AG08395 (cell line): ENCODE results near the gene DNTT.

Experiments
- DNase-seq: peaks from one replicate; pipeline ENCODE4 v3.0.0; 2012; ENCODE audit warnings: mixed read lengths, low spot score

The DNTT gene

DNA sequence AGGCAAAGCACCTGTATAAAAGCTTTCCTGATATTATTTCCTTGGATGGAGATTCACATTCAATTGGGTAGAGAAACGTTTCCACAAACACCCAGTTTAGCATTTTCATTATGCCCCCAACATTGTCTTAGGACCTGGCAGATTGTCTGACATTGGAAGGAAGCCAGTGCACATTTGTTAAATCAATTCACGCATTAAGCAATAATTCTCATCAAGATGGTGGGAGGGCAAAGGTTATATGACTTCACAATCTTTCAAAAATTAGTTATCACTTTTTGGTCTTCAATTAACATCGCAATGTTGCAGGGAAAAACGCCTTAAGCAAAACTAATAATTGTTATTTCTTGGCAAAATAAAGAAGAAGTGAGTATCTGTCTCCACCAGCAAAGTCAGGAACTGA, 38.2 kb downstream of the DNTT start:
- no peak for DNase-seq

DNA sequence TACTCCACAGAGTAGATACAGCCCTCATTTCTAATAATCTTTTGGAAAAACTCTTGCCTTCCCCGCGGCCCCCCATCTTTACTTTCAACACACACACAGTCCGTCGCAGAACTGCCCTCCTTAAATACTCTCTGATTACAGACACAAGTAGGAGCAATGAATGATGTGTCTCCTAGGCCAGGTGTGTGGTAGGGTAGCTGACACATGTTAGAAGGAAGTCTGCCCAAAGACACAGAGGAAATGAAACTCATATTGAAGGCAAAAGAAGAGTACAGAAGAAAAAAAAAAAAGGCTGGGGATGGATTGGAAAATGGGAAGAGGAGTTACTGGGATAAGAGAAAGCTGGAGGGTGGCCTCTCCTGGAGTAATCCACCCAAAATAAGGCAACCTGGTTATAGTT, 39.9 kb downstream of the DNTT start:
- no peak for DNase-seq

DNA sequence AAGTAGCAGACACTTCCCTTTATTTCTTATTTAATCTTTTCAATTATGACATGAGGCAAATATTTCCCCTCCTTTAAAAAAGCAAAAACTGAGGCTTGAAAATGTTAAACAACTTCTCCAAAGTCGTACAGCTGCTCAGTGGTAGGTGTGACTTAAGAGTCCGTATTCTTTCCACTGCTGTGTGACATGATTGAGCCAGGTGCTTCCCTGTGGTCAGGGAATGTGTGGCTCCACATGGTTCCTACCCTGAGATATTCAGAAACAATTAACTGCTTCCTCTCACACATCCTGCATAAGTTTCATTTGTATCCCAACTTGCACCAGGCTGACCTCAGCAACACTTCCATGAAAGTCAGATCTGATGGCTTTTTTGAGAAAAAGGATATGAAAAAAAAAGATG, 41.0 kb downstream of the DNTT start:
- no peak for DNase-seq

DNA sequence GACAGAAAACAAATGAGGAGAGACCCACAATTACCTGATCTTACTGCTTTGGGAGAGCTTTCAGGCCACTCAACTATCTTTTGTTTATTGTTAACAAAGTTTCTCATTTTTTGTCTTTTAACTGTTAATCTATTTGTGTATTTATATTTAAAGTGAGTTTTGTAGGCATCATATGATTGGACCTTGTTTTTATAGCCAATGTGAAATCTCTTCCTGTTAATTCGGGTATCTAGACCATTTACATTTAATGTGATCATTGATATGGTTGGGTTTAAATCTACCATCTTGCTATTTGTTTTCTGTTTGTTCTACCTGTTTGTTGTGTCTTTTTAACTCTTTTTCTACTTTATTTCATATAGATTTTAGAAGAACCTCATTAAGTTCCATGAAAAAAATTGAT, 42.1 kb downstream of the DNTT start:
- DNase-seq, result no peak

DNA sequence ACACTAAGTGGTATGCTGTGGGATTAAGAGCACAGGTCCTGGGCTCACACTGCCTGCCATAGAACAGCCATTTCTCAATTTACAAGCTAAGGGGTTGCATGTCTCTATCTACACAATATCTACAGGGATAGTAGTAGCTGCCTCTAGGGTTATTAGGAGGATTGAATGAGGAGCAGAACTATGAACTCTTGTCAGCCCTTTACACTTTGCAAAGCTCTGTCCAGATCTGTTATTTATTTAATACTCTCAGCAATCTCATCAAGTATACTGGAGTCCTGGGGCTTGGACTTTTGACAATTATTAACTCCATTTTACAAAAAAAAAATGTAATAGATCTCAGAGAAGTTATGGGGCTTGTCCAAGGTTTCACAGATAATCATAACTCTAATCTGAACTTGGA, 47.8 kb downstream of the DNTT start:
- no peak for DNase-seq

DNA sequence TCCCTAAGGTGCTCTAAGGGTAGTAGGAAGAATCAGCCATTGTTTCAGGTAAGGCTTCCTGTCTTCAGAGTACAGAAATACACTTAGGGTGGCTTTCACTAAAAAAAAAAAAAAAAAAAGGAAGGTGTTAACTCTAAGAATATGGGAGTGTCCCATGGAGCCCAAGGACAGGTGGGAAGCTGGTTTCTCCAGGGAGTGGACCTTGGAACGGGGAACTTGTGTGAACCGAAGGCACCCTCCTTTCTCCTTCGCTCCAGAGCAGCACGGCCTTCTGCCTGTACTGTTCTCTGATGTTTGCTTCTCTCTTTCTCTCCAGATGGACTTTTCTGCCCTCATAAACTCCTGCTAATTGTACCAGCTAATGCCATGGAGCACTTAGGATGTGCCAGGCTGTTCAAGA, 48.3 kb downstream of the DNTT start:
- DNase-seq, result no peak

DNA sequence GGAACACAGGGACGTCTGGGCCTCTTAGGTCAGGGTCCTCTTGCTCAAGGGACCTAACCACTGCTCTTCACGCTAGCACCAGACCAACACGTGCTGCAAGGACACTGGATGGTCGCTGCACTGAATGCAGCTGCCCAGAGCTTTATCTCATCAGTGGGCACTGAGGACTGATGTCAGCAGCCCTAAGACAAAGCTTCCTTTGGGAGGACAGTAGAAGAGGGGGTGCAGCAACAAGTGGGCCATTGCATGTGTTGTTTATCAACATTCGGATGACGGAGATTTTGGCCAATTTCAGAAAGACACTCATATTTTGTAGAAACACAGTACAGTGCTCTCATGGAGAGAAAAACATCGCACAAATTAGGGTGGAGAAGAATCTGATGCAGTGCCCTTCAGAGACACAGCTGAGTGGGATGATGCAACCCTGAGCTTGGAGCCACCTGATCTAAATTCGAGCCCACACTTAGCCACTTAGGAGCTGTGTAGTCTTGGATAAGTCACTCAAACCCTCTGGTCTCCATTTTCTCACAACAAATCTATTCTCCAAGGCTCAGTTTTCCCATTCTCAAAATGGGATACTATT, 52.9 kb downstream of the DNTT start:
- DNase-seq, result no peak

DNA sequence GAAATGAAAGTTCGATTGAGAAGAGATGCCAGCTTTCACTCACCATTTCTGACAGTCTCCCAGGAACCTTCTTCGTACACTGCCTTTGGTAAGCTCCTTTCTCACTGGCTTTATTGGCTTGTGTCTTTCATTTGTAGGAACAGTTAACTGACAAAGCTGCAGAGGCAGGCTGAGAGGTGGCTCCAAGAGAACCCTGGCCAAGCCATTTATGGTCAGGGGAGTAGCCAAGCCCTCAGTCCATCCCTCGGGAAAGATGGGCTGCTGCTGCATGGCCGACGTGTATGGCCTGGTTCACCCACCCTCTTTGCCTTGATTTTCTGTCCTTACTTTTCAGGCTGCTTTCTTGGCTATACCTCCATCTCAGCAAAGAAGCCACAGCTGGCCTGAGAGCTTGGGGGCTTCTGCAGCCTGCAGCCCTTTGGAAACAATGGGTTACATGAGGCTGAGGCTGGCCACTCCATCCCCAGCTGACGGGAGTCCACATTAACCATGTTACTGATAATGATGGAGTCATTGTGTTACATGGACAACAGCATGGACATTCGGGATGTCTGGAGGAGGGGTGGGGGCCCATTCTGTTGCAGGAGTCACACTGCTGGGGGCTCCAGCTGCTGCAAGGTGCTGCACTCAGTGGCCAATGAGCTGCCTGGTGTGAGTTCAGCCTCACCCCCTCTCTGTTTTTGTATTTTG, 54.8 kb downstream of the DNTT start, which contains the start of gene OPALIN:
Gene OPALIN, minus strand, starts transcription at position 152 of the 690 bp plus-strand sequence. Its CDS starts 106 bp downstream, at position 46.
- DNase-seq, result no peak

DNA sequence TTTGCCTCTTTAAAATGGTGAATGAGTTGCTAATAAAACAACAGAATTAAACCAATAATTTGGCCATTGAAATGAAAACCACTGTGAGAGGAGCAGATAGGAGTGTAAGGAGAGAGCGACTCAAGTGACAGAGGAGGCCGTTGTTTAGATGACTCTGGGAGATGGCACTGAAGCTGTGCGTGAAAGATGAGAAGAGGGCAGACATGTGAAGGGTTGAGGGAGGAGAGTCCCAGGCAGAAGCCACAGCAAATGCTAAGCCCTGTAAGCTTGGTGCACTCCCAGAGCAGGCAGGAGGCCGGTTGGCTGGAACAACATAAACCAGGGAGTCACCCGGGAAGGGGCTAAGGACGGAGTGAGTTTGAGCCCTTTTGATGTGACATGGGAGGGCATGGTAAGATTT, 55.4 kb downstream of the DNTT start:
- no peak for DNase-seq

DNA sequence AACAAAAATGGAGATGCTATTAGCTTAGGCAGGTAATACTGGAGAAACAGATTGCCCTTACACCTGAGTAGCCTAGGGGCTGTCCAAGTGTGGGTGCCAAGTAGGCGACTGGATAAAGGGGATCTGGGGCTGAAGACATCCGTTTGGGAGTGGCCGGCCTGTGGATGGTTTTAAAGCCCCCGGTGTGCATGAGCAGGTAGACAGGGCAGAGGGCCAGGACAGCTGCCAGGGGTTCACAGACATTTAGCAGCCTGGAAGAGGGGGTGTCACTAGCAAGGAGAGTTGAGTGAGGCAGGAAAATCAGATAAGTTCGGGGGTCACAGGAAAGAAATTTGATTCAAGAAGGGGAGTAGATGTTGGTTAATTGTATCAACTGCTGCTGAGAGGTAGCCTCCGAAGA, 56.1 kb downstream of the DNTT start:
- no peak for DNase-seq

DNA sequence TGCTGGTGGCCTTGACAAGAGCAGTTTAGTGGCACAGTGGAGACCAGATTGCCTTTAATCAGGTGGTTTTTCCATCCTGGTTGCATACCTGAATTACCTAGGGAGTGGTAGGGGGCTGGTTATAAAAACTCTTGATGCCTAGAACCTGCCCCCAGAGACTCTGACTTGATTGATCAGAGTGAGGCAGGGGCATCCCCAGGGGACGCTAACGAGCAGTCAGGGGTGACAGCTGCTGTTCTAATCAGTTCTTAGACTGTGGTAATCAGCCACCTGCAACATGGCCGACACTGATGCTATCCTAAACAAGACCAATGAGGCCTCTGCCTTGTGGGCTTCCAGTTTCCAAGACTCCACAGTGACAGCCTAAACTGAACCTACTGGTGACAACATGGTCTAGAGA, 56.5 kb downstream of the DNTT start:
- DNase-seq, result no peak

DNA sequence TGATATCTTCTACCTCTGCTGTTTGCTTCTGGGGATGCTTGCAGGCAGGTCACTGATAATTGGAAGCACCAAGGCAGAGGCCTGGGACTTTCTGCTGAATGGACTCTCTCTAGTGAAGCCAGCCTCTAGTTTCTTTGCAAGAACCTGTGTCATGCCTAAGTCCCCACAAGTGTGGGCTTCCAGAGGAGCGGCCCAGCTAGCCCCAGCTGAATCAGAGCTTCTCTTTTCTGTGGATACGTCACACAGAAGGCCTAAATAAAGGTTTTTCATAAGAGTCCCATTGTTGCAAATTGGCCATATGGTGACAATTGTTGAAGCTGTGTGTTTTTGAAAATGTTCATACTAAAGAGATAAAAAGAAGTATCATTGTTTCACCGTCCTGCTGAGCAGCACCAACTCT, 61.3 kb downstream of the DNTT start:
- no peak for DNase-seq

DNA sequence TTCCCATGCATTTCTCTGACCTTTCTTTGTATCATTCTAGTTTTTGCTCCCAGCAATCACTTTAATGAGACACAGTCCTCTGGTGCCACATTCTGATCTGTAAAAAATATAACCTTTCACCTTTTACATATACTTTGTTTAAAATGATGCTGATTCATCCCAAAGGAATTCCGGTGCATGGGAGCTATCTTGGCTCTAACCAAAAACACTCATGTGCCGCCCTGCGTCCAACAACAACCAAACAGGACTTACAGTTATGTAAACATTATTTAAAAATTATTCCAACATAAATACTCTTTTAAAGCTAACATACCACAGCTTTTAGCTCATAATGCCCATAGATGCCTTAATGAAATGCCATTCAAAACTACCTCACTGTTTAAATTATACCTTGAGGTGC, 62.3 kb downstream of the DNTT start:
- DNase-seq, result no peak

DNA sequence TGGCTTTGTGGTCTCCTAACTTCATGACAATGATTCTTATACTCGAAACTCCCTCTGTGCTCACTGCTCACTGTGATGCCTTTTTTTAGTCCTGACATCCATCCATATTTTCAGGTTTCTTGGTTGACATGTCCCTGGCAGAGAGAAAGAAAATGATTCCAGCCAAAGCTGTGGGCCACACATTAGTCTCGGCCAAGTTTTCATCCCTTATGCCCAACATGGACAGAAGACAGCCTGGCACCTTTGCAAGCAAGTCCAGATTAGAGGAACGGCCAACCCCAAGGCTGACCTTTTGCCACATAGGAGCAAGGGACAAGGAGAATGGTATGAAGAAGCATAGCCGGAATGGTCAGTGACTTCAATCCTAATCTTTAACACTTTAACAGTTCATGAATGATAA, 63.2 kb downstream of the DNTT start:
- DNase-seq, result no peak

DNA sequence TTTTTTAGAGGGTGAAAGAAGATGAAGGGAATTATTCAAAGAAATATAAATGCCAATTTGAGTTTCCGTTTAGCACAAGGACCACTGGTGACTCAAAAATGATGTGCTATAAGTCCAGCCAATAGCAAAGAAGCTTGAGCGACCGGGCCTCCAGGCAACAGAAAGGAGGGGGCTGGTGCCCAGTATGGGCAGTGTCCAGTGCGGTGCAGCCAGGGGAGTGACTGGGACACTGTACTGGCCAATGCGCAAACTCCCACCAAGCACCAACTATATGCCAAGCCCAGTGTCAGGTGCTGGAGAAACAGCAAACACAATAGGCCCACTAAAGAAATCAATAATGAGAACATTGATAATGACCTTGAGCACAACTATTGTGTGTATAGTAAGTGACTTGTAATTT, 64.7 kb downstream of the DNTT start:
- DNase-seq, result no peak

DNA sequence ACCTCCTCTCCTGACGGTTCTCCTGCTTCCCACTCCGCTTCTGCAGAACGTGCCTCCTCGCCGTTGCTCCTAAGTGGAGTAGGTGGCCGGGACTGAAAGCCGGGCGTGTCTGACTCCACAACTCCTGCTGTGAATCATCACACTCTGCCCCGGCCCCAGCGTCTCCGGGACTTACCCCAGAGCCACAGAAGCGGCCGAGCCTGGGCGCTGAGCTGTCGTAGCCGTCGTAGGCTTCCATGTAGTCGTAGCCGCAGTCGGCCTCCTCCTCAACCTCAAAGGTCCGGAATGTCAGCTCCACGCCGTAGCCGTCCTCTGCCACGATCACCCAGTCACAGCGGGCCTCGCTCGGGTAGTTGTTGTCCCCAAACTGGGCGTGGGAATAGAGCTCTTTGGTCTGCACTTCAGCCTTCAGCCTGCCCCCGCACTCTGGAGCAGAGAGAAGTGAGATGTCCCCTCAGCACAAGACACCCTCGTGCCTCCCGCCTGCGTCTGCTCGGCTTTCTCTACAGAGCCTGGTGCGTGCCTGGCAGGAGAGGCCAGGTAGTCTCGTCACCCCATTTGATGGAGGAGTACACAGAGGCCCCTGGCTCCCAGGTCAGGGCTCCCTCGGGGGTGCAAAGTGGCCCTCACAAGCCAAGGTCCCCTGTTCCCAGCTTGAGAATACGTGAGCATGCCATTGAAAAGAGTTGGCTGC, 65.8 kb downstream of the DNTT start:
- DNase-seq, result no peak

DNA sequence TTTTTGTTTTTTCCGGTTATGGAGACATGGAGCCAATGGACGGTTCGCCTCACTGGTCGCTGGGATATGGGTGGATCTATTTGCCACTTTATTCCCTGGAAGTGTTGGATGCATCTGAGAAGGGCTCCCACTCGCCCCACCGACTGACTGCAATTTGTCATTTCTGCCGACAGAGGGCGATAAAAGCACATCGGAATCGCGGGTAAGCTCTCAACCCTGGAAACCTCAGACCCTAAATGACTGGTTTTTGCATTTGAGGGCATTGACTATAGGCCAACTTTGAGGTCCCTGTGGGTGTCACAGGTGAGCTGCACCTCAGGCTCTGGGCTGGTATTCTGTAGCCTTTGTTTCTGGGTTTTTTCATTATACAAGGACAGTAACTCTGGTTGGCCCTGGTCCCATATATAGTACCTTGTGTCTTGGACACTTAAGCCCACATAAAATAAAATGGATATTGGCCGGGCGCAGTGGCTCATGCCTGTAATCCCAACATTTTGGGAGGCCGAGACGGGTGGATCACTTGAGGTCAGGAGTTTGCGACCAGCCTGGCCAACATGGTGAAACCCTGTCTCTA, 66.4 kb downstream of the DNTT start:
- peak; percentile 78 for DNase-seq

DNA sequence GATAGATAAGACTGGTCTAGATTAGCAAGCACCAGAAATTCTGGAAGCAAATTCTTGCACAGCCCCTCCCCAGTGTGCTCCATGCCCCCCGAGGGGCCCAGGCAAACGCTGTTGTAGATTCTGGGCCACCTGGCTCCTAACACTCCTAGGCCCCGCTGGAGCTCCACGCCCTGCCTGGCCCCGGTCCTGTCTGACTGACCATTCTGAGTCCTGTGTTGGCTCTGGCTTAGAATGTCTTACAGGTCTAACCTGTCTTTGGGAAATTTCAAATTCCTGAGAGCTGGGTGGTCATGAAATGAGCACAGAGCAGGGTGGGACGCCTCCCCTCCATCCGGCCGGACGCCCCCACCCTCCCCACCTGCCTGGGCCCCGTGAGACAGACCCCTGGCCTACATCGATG, 67.1 kb downstream of the DNTT start:
- DNase-seq, result no peak

DNA sequence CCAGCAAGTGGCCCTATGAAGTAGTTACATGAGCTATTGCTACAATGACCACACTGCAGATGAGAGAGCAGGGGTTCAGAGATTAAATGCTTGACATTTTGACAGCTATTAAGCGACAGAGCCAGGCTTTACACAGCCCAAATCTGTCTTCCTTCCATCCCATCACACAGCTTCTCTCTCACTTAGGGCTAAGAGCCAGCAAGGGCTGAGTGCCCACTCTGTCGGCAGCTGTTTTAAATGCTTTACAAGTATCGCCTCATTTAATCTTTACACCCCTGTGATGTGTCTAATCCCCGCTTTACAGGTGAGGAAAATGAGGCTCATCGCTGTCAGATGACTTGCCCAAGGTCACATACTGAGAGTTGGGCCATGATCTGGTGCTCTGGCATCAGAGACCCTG, 69.8 kb downstream of the DNTT start:
- DNase-seq, result no peak

DNA sequence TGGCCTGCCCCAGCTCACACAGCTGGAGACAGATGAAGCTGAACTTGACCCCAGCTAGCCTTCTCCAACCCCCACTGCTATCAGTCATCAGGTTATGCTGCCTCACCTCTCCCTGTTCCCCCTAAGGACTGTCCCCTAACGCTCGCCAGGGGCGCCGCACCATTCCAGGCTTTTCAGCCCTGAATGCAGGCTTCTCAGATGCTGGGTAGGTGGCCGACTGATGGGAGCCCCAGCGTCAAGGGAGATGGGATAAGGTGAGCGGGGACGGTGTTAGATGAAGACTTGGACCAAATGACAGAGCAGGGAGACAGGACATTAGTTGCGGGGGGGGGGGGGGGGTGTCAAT, 70.4 kb downstream of the DNTT start:
- DNase-seq, result no peak

DNA sequence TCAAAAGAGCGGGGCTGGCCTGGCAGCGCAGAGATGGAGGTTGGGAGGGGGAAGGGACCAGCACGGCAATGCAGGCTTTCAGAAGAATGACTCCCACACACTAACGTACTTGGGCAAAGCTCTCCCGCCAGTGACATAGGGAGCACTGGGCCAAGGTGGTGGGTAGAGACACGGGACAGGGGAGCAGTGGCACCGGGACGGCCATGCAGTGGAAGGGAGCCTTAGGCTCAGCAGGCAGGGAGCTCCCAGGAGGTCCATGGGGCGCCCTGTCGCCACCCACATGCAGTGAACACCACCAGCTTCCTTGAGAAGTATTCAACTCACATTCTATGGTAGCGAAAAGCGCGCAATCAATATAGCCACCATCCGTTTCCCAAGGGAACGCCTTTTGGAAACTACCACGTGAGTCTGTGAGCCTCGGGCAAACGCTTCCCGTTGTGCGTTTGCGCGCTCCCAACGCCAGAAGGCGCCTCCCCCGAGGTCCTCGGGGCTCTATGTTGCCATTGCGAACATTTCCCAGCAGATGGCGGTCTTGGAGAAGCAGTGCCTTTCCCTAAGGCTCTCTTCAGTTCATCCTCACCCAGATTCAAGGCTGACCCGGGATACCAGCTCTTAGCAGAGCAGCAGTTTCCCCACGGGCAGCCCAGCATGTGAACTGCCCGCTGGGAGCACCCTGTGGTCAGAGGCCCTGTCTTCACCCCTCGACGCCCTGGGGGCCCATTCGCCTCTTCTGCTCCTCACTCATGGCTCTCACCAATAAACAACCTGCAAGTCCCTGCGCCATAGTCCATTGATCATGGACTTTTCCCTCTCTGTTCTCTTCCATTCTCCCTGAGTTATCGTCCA, 71.0 kb downstream of the DNTT start:
- DNase-seq, result peak; percentile 97

DNA sequence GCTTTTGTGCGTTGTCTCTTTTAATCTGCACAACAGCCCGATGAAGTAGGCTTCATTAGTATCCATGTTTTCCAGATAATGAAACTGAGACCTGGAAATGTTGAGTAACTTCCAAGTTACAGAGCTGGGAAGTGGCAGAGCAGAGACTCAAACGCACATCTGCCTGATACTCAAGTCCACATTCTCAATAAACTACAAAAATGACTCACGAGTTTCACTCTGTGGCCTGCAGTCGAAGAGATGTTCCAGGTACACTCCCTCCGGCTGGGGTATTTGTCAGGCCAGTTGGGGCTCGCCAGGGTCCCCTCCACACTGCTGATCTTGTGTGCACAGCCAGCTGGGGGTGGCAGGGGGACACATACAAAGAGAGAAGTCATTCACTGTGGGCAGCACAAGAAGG, 72.2 kb downstream of the DNTT start:
- no peak for DNase-seq
